Right lobe of liver (tissue), 6 donors: ENCODE results near the gene CELF2. TPM values are rescaled to one million over a fixed set of nuclear protein-coding genes. Genes with fewer than 3 reads are reported as not detected.

ENCODE experiments used
- ATAC-seq, 4 donors: fragments of 200-7000 bp; cut with Tn5 transposase; one replicate each; pipeline ENCODE4 v1.9.1; 2020; ENCODE audit warnings: mild to moderate bottlenecking in 4 of 4, moderate library complexity in 4 of 4
- DNase-seq, 3 donors: peaks; one replicate each; pipeline ENCODE4 v3.0.0-alpha.2; 2020
- H3K27ac ChIP-seq, 3 donors: fragments of 200-600 bp; one replicate each; pipeline ENCODE4 v1.8.0; 2022
- H3K27me3 ChIP-seq, 2 donors: fragments of 200-600 bp; one replicate each; pipeline ENCODE4 v1.8.0; 2022
- H3K36me3 ChIP-seq, 4 donors: fragments of 200-600 bp; sonication (generic) in 1 of 4; one replicate each; pipeline versions ENCODE4 v1.5.1 to v1.8.0; 2017 to 2022; ENCODE audit warnings: control low read depth in 1 of 4
- H3K4me1 ChIP-seq, 4 donors: fragments of 200-600 bp; sonication (generic) in 1 of 4; one replicate each; pipeline versions ENCODE4 v1.5.1 to v1.8.0; 2017 to 2022; ENCODE audit warnings: control low read depth in 1 of 4
- H3K4me3 ChIP-seq, 3 donors: fragments of 200-600 bp; one replicate each; pipeline ENCODE4 v1.8.0; 2022
- H3K9me3 ChIP-seq, 4 donors: fragments of 200-600 bp; sonication (generic) in 1 of 4; one replicate each; pipeline versions ENCODE4 v1.5.1 to v1.8.0; 2017 to 2022; ENCODE audit warnings: control low read depth in 1 of 4
- POLR2A ChIP-seq: fragments of 450-650 bp; IDR thresholded peaks from one replicate; pipeline ENCODE4 v1.6.1; 2017; ENCODE audit warnings: antibody characterized with exemption, mild to moderate bottlenecking
- WGBS: methylation state at CpG from one replicate; pipeline ENCODE4 v1.1.6; 2018; ENCODE audit warnings: low coverage, low lambda C conversion rate; ENCODE audit not compliant: insufficient coverage; ENCODE audit errors: missing lambda C conversion rate; 5-methylcytosine and 5-hydroxymethylcytosine counted together
- intact Hi-C, 2 donors: fragments of 100-400 bp; cut with DNase I; formaldehyde crosslinking; loops; one replicate each; pipeline versions ENCODE4 v1.11.2 to v1.14.1; 2022
- total RNA-seq, 6 experiments: library from RNA; depleted of rRNA in 2 of 6; stranded (reverse); fragments of >200 nt in 2 of 6; fragmentation: NEBNext Ultra II Directional in 3 of 6; extraction: Animal tissue kit (Norgen Biotek cat#: 25700) in 3 of 6; gene quantifications; one replicate each; pipeline versions ENCODE4 v1.1.0 to v1.2.4, GENCODE V29; 2016 to 2023
- TF ChIP-seq, protein P1 (sequence below), 4 donors: fragments of 200-600 bp in 3 of 4; fragments of 450-650 bp in 1 of 4; IDR thresholded peaks; one replicate each; pipeline versions ENCODE4 v1.5.1 to v1.8.0; 2016 to 2022; ENCODE audit warnings: antibody characterized with exemption in 4 of 4, mild to moderate bottlenecking in 2 of 4
- donor health status: DM: no; HTN: yes; CAD: no.
- donor health status: DM: no; HTN: no; CAD: no.
- donor health status: DM: no; HTN: no; CAD: no.
- donor health status: DM: no; HTN: yes; CAD: no.
- donor health status: DM: no; HTN: yes; CAD: no.

CELF2 gene
- total RNA-seq, 6 experiments from 2014 or later: 2.4 to 6.2 (median 3.7) TPM

DNA sequence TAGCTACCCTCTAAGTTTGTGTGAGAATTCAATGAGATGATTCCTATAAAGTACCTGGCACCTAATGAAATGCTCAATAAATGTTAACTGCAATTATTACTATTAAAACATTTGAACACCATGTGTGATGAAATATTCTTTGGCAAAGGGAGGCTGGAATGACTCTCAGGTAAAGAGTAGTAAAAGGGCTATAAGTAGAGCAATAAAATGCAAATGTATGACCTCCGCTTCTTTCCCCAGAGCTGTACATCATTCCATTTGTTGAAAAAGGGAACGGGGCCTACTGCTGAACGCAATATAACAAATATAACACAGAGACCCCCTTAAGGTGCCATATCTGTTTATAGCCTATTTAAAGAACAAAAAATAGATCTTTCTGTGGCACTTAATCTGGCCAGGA, 27.8 kb downstream of the CELF2 start:
- Histone ChIP-seq H3K36me3 (no peaks in the 10 kb centered on the region), H3K9me3 (no peaks in the 10 kb centered on the region), H3K27ac (no peak overlapping the region), H3K4me3 (no peak overlapping the region), H3K27me3 (no peaks in the 10 kb centered on the region), H3K4me1 (no peaks in the 10 kb centered on the region)
- TF ChIP-seq, protein P1, sequence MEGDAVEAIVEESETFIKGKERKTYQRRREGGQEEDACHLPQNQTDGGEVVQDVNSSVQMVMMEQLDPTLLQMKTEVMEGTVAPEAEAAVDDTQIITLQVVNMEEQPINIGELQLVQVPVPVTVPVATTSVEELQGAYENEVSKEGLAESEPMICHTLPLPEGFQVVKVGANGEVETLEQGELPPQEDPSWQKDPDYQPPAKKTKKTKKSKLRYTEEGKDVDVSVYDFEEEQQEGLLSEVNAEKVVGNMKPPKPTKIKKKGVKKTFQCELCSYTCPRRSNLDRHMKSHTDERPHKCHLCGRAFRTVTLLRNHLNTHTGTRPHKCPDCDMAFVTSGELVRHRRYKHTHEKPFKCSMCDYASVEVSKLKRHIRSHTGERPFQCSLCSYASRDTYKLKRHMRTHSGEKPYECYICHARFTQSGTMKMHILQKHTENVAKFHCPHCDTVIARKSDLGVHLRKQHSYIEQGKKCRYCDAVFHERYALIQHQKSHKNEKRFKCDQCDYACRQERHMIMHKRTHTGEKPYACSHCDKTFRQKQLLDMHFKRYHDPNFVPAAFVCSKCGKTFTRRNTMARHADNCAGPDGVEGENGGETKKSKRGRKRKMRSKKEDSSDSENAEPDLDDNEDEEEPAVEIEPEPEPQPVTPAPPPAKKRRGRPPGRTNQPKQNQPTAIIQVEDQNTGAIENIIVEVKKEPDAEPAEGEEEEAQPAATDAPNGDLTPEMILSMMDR (IDR thresholded peaks at IDR 0.05): no peak
- no peak for TF ChIP-seq POLR2A
- intact Hi-C loops: no loop called here
- WGBS: 67% methylated on average over 3 of the region's 3 CpGs
- DNase-seq (no peak), ATAC-seq (no peak)

DNA sequence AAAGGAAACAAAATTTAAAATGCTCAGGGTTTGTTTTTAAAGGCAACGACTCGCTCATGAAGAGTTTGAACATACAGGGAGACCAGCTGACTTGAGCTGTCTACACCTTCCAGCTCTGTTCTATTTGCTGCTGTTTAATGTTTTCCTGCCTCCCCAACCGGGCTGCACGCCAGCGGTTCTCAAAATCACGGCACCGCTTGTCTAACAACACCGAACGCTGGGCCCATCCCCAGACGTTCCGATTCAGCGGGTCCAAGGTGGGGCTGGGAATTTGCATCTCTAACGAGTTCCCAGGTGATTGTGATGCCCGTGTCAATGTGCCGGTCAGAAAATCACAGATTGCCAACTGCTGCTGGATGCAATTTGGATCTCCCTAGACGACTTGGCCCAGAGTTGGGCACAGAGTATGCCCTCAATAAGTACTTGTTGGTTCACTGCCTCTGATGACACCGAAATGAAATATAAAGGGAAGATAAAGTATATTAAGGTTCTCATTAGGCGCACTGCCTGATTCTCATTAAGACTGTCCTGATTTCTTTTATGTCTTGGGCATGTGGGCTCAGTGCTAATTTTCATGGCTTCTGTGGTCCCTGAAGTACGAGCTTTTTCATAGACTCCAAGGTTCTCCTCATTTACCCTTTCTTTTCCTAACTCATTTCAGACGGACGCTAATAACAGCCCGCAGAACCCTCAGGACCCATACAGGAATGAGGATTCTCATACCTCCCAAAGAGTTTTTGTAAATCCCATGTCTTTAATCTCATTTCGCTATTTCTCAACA, 28.5 kb downstream of the CELF2 start:
- H3K4me1 ChIP-seq: no peaks in the 10 kb centered on the region
- no peak overlapping the region for H3K27ac ChIP-seq
- 59% methylated on average over 12 of the region's 23 CpGs for WGBS
- ATAC-seq (no peak), DNase-seq (no peak)
- TF ChIP-seq, protein P1 (IDR thresholded peaks at IDR 0.05): no peak
- TF ChIP-seq POLR2A: no peak
- no peaks in the 10 kb centered on the region for H3K27me3 ChIP-seq
- no peak overlapping the region for H3K4me3 ChIP-seq
- H3K9me3 ChIP-seq: no peaks in the 10 kb centered on the region
- intact Hi-C loops: no loop called here
- H3K36me3 ChIP-seq: no peaks in the 10 kb centered on the region

DNA sequence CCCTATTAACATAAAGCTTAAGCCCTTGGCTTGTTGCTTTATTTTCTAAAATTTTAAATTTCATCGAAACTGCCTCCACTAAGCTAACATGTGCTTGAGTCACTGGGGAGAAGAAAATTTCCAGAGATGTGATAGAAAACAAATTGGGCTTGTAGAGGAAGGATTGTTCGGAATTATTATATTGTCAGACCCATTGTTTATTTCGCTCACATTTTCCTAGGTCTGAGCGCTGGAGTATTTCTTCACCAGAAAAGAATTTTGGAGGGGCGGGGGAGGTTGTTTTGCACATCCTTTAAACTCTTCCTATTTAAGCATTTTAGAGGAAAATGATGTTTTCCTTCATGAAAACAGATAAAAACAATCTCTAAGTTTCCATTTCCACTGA, 29.1 kb downstream of the CELF2 start:
- H3K4me3 ChIP-seq: no peak overlapping the region
- H3K9me3 ChIP-seq: no peaks in the 10 kb centered on the region
- ATAC-seq (no peak), DNase-seq (no peak)
- no peak for TF ChIP-seq POLR2A
- TF ChIP-seq, protein P1 (IDR thresholded peaks at IDR 0.05): no peak
- WGBS: 48% methylated on average over 5 of the region's 5 CpGs
- H3K36me3 ChIP-seq: no peaks in the 10 kb centered on the region
- no peaks in the 10 kb centered on the region for H3K4me1 ChIP-seq
- no peaks in the 10 kb centered on the region for H3K27me3 ChIP-seq
- intact Hi-C loops: no loop called here
- no peak overlapping the region for H3K27ac ChIP-seq

DNA sequence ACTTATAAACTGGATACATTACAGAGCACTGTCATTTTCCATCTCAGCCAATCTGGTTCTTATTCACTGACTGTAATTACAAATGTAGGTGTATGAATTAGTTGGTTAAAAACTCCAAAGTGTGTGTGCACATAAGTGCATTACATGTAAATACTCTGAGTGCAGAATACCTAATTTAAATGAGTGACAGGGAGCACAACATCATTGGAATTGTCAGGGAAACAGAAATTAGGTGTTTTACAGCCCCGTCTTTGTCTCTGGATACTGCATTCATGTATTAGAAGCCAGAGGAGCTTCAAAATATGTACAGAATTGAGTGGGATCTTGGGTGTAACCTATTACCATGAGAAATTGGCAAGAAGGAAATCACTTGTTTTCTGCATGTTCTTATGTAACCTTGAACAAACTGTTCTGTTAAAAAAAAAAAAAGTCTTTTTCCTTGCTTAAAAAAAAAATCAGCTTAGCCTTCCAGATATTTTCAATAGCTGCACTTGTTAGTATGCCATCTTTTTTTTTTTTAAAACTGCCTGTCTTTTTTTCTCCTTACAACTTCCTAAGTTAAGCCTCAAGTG, 31.1 kb downstream of the CELF2 start:
- WGBS: 45% methylated on average over 1 of the region's 1 CpG
- ATAC-seq: no peak
- TF ChIP-seq, protein P1 (IDR thresholded peaks at IDR 0.05): no peak
- no peak for TF ChIP-seq POLR2A

More for the DNA sequence above, 31.1 kb downstream of the CELF2 start:
- no peak overlapping the region for H3K4me3 ChIP-seq
- H3K27ac ChIP-seq: no peak overlapping the region
- H3K9me3 ChIP-seq: no peaks in the 10 kb centered on the region
- H3K36me3 ChIP-seq: no peaks in the 10 kb centered on the region
- intact Hi-C loops: no loop called here
- no peaks in the 10 kb centered on the region for H3K27me3 ChIP-seq
- DNase-seq: no peak
- no peaks in the 10 kb centered on the region for H3K4me1 ChIP-seq
